ENCODE measurements around the gene FBXO24.
A peak's percentile ranks its signal among the peaks of the same experiment; 100 is the strongest.

FBXO24 gene

DNA sequence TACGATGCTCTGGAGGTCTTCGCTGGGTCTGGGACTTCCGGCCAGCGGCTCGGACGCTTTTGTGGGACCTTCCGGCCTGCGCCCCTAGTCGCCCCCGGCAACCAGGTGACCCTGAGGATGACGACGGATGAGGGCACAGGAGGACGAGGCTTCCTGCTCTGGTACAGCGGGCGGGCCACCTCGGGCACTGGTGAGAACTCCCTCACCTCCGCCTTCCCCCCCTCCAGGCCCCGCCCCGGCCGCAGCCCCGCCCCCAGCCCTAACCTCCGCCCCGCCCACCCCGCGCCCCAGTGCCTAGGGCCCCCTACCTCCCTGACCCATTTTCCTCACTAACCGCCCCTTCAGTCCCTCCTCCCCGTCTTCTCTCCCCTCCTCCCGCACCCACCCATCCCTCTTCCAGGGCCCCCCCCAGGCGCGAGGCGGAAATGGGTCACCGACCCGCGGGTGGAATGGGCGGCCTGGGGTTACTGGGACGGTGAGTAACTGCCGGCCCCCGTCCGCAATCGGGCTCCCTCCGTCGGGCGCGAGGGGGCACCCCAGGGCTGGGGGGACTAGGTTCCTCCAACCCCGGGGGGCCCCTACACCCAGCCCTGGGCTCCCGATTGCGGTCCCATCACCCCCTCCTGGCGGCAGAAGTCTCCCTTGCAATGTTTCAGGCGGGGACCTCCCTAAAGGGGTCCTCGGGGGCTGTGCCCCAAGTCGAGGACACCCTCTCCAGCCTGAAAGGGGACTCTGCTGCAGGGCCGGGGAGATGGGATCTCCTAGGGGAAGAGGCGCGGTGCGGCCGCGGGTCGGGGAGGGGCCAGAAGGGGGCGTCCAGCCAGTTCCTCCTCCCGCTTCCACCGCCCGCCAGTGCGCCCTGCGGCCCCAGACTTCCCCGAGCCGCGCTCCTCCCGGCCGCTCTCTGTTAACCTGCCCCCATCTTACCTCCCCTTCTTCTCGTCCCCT, 18.2 kb downstream of the FBXO24 start (continued):
- 0 out of 2 replicates have a peak, but pooled peaks have one; percentile 14 for TF ChIP-seq PRDM4 (tag by site-specific recombination; IDR thresholded peaks at IDR 0.05)
- 0 out of 2 replicates have a peak, but pooled peaks have one; percentile 15 for TF ChIP-seq ZNF184 (tag by site-specific recombination; IDR thresholded peaks at IDR 0.05)
- 0 out of 2 replicates have a peak, but pooled peaks have one; percentile 37 for TF ChIP-seq ZXDB (tag by site-specific recombination; IDR thresholded peaks at IDR 0.05)
- TF ChIP-seq, protein P1, sequence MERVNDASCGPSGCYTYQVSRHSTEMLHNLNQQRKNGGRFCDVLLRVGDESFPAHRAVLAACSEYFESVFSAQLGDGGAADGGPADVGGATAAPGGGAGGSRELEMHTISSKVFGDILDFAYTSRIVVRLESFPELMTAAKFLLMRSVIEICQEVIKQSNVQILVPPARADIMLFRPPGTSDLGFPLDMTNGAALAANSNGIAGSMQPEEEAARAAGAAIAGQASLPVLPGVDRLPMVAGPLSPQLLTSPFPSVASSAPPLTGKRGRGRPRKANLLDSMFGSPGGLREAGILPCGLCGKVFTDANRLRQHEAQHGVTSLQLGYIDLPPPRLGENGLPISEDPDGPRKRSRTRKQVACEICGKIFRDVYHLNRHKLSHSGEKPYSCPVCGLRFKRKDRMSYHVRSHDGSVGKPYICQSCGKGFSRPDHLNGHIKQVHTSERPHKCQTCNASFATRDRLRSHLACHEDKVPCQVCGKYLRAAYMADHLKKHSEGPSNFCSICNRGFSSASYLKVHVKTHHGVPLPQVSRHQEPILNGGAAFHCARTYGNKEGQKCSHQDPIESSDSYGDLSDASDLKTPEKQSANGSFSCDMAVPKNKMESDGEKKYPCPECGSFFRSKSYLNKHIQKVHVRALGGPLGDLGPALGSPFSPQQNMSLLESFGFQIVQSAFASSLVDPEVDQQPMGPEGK (tag by site-specific recombination; IDR thresholded peaks at IDR 0.05), result peak; percentile 89
- TF ChIP-seq ZFHX2 (tag by site-specific recombination; conservative IDR thresholded peaks at IDR 0.05), result peak; percentile 75
- TF ChIP-seq KLF16 (tag by site-specific recombination; IDR thresholded peaks at IDR 0.05), result peak; percentile 62; the same call in 1 of the 2 replicates
- TF ChIP-seq ZNF501 (tag by site-specific recombination; IDR thresholded peaks at IDR 0.05), result 0 out of 2 replicates have a peak, but pooled peaks have one; percentile 20
- peak; percentile 27; the same call in 1 of the 2 replicates for TF ChIP-seq KLF8 (tag by site-specific recombination; IDR thresholded peaks at IDR 0.05)
- no peak for TF ChIP-seq ZNF10 (tag by site-specific recombination; IDR thresholded peaks at IDR 0.05)
- TF ChIP-seq REPIN1 (tag by site-specific recombination; IDR thresholded peaks at IDR 0.05; ENCODE audit: low read depth), result no peak
- TF ChIP-seq, protein P2, sequence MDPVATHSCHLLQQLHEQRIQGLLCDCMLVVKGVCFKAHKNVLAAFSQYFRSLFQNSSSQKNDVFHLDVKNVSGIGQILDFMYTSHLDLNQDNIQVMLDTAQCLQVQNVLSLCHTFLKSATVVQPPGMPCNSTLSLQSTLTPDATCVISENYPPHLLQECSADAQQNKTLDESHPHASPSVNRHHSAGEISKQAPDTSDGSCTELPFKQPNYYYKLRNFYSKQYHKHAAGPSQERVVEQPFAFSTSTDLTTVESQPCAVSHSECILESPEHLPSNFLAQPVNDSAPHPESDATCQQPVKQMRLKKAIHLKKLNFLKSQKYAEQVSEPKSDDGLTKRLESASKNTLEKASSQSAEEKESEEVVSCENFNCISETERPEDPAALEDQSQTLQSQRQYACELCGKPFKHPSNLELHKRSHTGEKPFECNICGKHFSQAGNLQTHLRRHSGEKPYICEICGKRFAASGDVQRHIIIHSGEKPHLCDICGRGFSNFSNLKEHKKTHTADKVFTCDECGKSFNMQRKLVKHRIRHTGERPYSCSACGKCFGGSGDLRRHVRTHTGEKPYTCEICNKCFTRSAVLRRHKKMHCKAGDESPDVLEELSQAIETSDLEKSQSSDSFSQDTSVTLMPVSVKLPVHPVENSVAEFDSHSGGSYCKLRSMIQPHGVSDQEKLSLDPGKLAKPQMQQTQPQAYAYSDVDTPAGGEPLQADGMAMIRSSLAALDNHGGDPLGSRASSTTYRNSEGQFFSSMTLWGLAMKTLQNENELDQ (tag by site-specific recombination; IDR thresholded peaks at IDR 0.05; ENCODE audit: low read depth), result no peak
- TF ChIP-seq SCRT1 (tag by site-specific recombination; IDR thresholded peaks at IDR 0.05; ENCODE audit: borderline replicate concordance), result no peak
- no peak for TF ChIP-seq ZNF174 (tag by site-specific recombination; IDR thresholded peaks at IDR 0.05)
- 0 out of 2 replicates have a peak, but pooled peaks have one; percentile 17 for TF ChIP-seq ZNF2 (tag by site-specific recombination; IDR thresholded peaks at IDR 0.05)
- TF ChIP-seq ZNF18 (tag by site-specific recombination; IDR thresholded peaks at IDR 0.05), result peak; percentile 75
- peak; percentile 74 for TF ChIP-seq SP3 (tag by site-specific recombination; IDR thresholded peaks at IDR 0.05)
- 0 out of 2 replicates have a peak, but pooled peaks have one; percentile 52 for TF ChIP-seq SP7 (tag by site-specific recombination; IDR thresholded peaks at IDR 0.05)
- 0 out of 2 replicates have a peak, but pooled peaks have one; percentile 40 for TF ChIP-seq MZF1 (tag by site-specific recombination; IDR thresholded peaks at IDR 0.05; ENCODE audit: borderline replicate concordance)
- TF ChIP-seq ZSCAN30 (tag by site-specific recombination; IDR thresholded peaks at IDR 0.05), result 0 out of 2 replicates have a peak, but pooled peaks have one; percentile 12
- TF ChIP-seq ZNF473 (tag by site-specific recombination; IDR thresholded peaks at IDR 0.05), result no peak
- TF ChIP-seq, protein P3, sequence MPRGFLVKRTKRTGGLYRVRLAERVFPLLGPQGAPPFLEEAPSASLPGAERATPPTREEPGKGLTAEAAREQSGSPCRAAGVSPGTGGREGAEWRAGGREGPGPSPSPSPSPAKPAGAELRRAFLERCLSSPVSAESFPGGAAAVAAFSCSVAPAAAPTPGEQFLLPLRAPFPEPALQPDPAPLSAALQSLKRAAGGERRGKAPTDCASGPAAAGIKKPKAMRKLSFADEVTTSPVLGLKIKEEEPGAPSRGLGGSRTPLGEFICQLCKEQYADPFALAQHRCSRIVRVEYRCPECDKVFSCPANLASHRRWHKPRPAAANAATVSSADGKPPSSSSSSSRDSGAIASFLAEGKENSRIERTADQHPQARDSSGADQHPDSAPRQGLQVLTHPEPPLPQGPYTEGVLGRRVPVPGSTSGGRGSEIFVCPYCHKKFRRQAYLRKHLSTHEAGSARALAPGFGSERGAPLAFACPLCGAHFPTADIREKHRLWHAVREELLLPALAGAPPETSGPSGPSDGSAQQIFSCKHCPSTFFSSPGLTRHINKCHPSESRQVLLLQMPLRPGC (tag by site-specific recombination; IDR thresholded peaks at IDR 0.05), result no peak
- TF ChIP-seq ZBTB8A (tag by site-specific recombination; IDR thresholded peaks at IDR 0.05), result peak; percentile 96
- TF ChIP-seq ZNF24 (tag by site-specific recombination; IDR thresholded peaks at IDR 0.05), result 0 out of 2 replicates have a peak, but pooled peaks have one; percentile 21
- no peak for TF ChIP-seq ZNF529 (tag by site-specific recombination; IDR thresholded peaks at IDR 0.05; ENCODE audit: insufficient replicate concordance)
- TF ChIP-seq ZBTB48 (tag by site-specific recombination; IDR thresholded peaks at IDR 0.05), result peak; percentile 86
- TF ChIP-seq ZNF335 (tag by site-specific recombination; conservative IDR thresholded peaks at IDR 0.05), result peak; percentile 98
- peak; percentile 81 for TF ChIP-seq ZIC2 (tag by site-specific recombination; IDR thresholded peaks at IDR 0.05)
- no peak for TF ChIP-seq ZNF302 (tag by site-specific recombination; IDR thresholded peaks at IDR 0.05; ENCODE audit: low read depth)
- TF ChIP-seq ZNF391 (tag by site-specific recombination; IDR thresholded peaks at IDR 0.05; ENCODE audit: borderline replicate concordance, low read depth), result 0 out of 2 replicates have a peak, but pooled peaks have one; percentile 36
